ENCODE measurements around the gene AHR.

DNA sequence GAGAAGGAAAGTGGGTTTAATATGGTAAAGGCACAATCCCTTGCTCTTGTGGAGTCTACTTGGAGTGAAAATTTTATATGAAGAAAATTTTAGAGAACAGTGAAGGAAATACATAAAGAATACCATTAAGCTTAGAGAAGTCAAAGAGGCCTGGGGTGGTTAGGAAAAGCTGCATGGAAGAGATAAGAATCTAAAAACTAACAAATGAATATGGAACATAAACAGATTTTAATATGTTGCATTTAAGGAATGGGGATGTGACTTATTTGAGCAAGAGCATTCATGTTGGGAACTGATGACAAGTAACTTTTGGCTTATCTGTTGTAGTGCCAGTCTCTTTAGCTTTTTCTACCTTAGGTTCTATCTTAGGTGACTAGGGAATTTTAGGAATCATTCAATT, 31.0 kb downstream of the AHR start:
- TF ChIP-seq EZH2 (IDR thresholded peaks at IDR 0.05; ENCODE audit: low read length): no peak
- TF ChIP-seq CTCF (optimal IDR thresholded peaks at IDR 0.05 in 1 of 3, IDR thresholded peaks at IDR 0.05 in 1 of 3, conservative IDR thresholded peaks at IDR 0.05 in 1 of 3; ENCODE audit: extremely low read depth in 1 of 3, insufficient read depth in 2 of 3, low read length in 3 of 3): no peak
